ENCODE data around the gene DLX3.

DLX3 gene

DNA sequence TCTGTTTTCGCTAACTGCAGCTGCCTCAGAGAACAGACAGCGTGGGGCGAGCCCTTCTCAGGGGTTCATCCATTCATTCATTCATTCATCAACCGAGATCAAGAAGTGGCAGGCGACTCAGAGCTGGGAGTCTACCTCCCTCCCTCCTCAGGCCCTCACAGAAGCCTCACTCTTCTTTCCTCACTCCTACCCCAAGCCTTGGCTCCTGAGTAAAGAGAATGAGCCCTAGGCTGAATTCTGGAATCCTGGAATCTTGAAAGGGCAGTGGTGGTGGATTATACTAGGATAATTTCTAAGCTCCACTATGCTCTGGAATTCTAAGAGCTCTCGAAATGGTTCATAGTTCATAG, 2.3 kb upstream of the DLX3 start:
- TF ChIP-seq, protein P1, sequence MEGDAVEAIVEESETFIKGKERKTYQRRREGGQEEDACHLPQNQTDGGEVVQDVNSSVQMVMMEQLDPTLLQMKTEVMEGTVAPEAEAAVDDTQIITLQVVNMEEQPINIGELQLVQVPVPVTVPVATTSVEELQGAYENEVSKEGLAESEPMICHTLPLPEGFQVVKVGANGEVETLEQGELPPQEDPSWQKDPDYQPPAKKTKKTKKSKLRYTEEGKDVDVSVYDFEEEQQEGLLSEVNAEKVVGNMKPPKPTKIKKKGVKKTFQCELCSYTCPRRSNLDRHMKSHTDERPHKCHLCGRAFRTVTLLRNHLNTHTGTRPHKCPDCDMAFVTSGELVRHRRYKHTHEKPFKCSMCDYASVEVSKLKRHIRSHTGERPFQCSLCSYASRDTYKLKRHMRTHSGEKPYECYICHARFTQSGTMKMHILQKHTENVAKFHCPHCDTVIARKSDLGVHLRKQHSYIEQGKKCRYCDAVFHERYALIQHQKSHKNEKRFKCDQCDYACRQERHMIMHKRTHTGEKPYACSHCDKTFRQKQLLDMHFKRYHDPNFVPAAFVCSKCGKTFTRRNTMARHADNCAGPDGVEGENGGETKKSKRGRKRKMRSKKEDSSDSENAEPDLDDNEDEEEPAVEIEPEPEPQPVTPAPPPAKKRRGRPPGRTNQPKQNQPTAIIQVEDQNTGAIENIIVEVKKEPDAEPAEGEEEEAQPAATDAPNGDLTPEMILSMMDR (IDR thresholded peaks at IDR 0.05; ENCODE audit: insufficient read depth, low read length, poor library complexity, severe bottlenecking) = no peak
- TF ChIP-seq EZH2phosphoT487 (conservative IDR thresholded peaks at IDR 0.05; ENCODE audit: low read length) = no peak
- Histone ChIP-seq H3K9me2 (replicated peaks; ENCODE audit: insufficient read depth, low read length) (no peaks in the 10 kb centered on the region), H3F3A (ENCODE audit: insufficient read depth) (no peaks in the 10 kb centered on the region), H2AFZ (ENCODE audit: low read depth, low read length, severe bottlenecking) (no peak overlapping the region), H4K20me1 (ENCODE audit: low read depth, low read length) (no peaks in the 10 kb centered on the region), H3K27me3 (ENCODE audit: low read length) (no peaks in the 10 kb centered on the region), H3K27ac (ENCODE audit: low read depth, low read length) (no peak overlapping the region), H3K9me3 (ENCODE audit: insufficient read depth, low read length) (no peaks in the 10 kb centered on the region), H3K36me3 (ENCODE audit: low read length) (no peaks in the 10 kb centered on the region), H3K9ac (ENCODE audit: low read length) (no peak overlapping the region), H3K79me2 (ENCODE audit: insufficient read depth, low read length) (no peaks in the 10 kb centered on the region), H3K4me2 (ENCODE audit: low read depth, low read length, poor library complexity, severe bottlenecking) (no peak overlapping the region), H3K4me3 (ENCODE audit: insufficient read depth, low read length, poor library complexity, severe bottlenecking) (no peak overlapping the region)

DNA sequence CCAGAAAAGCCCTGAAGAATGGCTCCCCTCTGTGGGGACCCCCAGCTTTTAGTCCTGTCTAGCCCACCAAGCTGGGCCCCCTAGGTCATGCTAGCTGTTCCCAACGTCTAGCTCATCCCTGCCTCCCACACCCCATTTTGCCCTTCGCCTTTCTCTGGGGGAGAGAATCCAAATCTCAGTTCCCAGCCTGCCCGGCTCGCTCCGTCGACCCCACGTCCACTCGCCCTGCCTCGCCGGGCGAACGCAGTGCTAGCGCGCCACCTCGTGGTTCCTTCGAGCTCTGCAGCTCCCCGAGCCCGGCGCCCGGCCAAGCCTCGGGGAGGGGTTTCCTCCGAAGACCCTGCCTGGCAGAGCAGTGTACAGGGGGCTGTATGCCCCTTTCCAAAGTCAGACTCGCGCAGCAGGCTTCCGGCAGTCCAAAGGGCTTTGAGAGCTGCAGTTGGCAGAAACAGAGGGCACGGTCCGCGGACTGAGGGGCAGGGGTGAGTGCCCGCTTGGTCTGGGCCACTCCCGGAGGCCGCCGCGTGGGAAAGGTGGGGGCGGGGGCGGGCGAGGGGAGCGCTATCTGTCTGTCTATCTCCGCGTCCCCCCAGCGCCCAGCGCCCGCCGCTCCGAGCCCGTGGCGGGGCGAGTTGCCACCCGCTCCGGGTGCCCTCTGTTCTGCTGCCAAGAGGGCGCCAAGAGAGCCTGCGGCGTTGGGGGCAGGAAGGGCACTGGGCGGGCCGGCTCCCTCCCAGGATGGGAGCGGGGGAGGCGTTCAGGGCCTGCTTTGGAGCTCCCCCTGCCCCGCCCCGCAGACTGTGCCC, 1.7 kb upstream of the DLX3 start:
- no peak for TF ChIP-seq EZH2phosphoT487 (conservative IDR thresholded peaks at IDR 0.05; ENCODE audit: low read length)
- TF ChIP-seq, protein P1 (IDR thresholded peaks at IDR 0.05; ENCODE audit: insufficient read depth, low read length, poor library complexity, severe bottlenecking) = peak; percentile 88
- H3K27ac ChIP-seq (ENCODE audit: low read depth, low read length) = no peak overlapping the region
- no peaks in the 10 kb centered on the region for H3K9me3 ChIP-seq (ENCODE audit: insufficient read depth, low read length)
- H3F3A ChIP-seq (ENCODE audit: insufficient read depth) = no peaks in the 10 kb centered on the region
- H3K79me2 ChIP-seq (ENCODE audit: insufficient read depth, low read length) = no peaks in the 10 kb centered on the region
- no peaks in the 10 kb centered on the region for H3K9me2 ChIP-seq (replicated peaks; ENCODE audit: insufficient read depth, low read length)
- H3K27me3 ChIP-seq (ENCODE audit: low read length) = no peaks in the 10 kb centered on the region
- no peaks in the 10 kb centered on the region for H3K36me3 ChIP-seq (ENCODE audit: low read length)
- H4K20me1 ChIP-seq (ENCODE audit: low read depth, low read length) = no peaks in the 10 kb centered on the region
- no peak overlapping the region for H2AFZ ChIP-seq (ENCODE audit: low read depth, low read length, severe bottlenecking)
- no peak overlapping the region for H3K9ac ChIP-seq (ENCODE audit: low read length)
- H3K4me2 ChIP-seq (ENCODE audit: low read depth, low read length, poor library complexity, severe bottlenecking) = no peak overlapping the region
- H3K4me3 ChIP-seq (ENCODE audit: insufficient read depth, low read length, poor library complexity, severe bottlenecking) = no peak overlapping the region

DNA sequence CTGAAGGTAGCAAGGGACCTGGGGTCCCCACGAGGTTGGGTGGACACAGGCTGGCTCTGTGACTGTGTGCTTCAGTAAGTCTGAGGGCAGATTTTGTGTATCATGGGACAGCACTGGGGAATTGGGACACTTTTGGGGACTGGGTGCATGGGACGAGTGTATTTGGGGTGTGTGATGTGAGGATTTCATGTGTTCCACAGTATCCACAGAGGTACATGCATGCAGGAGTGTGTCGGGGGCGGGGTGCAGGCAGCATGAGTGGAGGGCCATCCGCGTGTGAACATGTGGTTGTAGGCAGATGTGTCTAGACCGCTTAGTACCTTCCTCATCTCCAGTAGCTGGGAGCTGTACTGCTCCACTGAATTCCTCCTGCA, 1.1 kb upstream of the DLX3 start:
- Histone ChIP-seq H3K27me3 (ENCODE audit: low read length) (no peaks in the 10 kb centered on the region), H3K9me3 (ENCODE audit: insufficient read depth, low read length) (no peaks in the 10 kb centered on the region), H3K9ac (ENCODE audit: low read length) (no peak overlapping the region), H3K9me2 (replicated peaks; ENCODE audit: insufficient read depth, low read length) (no peaks in the 10 kb centered on the region), H3K27ac (ENCODE audit: low read depth, low read length) (no peak overlapping the region), H3K36me3 (ENCODE audit: low read length) (no peaks in the 10 kb centered on the region), H3K79me2 (ENCODE audit: insufficient read depth, low read length) (no peaks in the 10 kb centered on the region), H3K4me2 (ENCODE audit: low read depth, low read length, poor library complexity, severe bottlenecking) (no peak overlapping the region), H2AFZ (ENCODE audit: low read depth, low read length, severe bottlenecking) (no peak overlapping the region), H4K20me1 (ENCODE audit: low read depth, low read length) (no peaks in the 10 kb centered on the region), H3K4me3 (ENCODE audit: insufficient read depth, low read length, poor library complexity, severe bottlenecking) (no peak overlapping the region), H3F3A (ENCODE audit: insufficient read depth) (no peaks in the 10 kb centered on the region)
- TF ChIP-seq, protein P1 (IDR thresholded peaks at IDR 0.05; ENCODE audit: insufficient read depth, low read length, poor library complexity, severe bottlenecking) = no peak

Data from SU-DHL-6 (cell line).